Mesendoderm (in vitro differentiated cells): ENCODE results near the gene AKT1.

Experiments used
- DNase-seq: peaks from one replicate; pipeline ENCODE4 v3.0.0; 2013
- H2AK5ac ChIP-seq: 2 replicates; pipeline ENCODE4 v1.6.1; 2013; ENCODE audit warnings: low read length, inconsistent platforms
- H2BK120ac ChIP-seq: 2 replicates; pipeline ENCODE4 v1.6.1; 2013; ENCODE audit warnings: low read depth, mild to moderate bottlenecking, low read length, moderate library complexity, mixed read lengths
- H2BK15ac ChIP-seq: replicated peaks from 2 replicates; pipeline ENCODE4 v1.6.1; 2013; ENCODE audit warnings: low read depth, mild to moderate bottlenecking, moderate library complexity
- H2BK5ac ChIP-seq: 2 replicates; pipeline ENCODE4 v1.6.1; 2013; ENCODE audit warnings: low read length, inconsistent platforms
- H3K18ac ChIP-seq: 2 replicates; pipeline ENCODE4 v1.6.1; 2013; ENCODE audit warnings: mild to moderate bottlenecking, low read length, mixed read lengths
- H3K23ac ChIP-seq: one replicate; pipeline ENCODE4 v1.6.1; 2013; ENCODE audit warnings: low read length
- H3K27ac ChIP-seq: 2 replicates; pipeline ENCODE4 v1.5.1; 2013; ENCODE audit warnings: low read depth, mild to moderate bottlenecking, inconsistent platforms, low read length, moderate library complexity
- H3K27me3 ChIP-seq: 2 replicates; pipeline ENCODE4 v1.6.1; 2013; ENCODE audit warnings: low read length, control low read depth, mild to moderate bottlenecking, inconsistent platforms; ENCODE audit not compliant: insufficient read depth, poor library complexity
- H3K36me3 ChIP-seq: 2 replicates; pipeline ENCODE4 v1.6.1; 2013; ENCODE audit warnings: low read length, inconsistent platforms; ENCODE audit not compliant: control insufficient read depth, insufficient read depth
- H3K4ac ChIP-seq: one replicate; pipeline ENCODE4 v1.6.1; 2013; ENCODE audit warnings: low read depth, mild to moderate bottlenecking, low read length, moderate library complexity
- H3K4me1 ChIP-seq: 2 replicates; pipeline ENCODE4 v1.6.1; 2013; ENCODE audit warnings: low read depth, low read length, inconsistent platforms; ENCODE audit not compliant: control insufficient read depth
- H3K4me2 ChIP-seq: 2 replicates; pipeline ENCODE4 v1.6.1; 2013; ENCODE audit warnings: low read length
- H3K4me3 ChIP-seq: 2 replicates; pipeline ENCODE4 v1.5.1; 2013; ENCODE audit warnings: mild to moderate bottlenecking, low read length
- H3K56ac ChIP-seq: one replicate; pipeline ENCODE4 v1.6.1; 2013; ENCODE audit warnings: low read length
- H3K79me1 ChIP-seq: 2 replicates; pipeline ENCODE4 v1.6.1; 2013; ENCODE audit warnings: low read length, inconsistent platforms
- H3K79me2 ChIP-seq: 2 replicates; pipeline ENCODE4 v1.6.1; 2013; ENCODE audit warnings: mild to moderate bottlenecking, low read length; ENCODE audit not compliant: control insufficient read depth, insufficient read depth
- H3K9ac ChIP-seq: 2 replicates; pipeline ENCODE4 v1.6.1; 2013; ENCODE audit warnings: low read length, inconsistent platforms
- H4K5ac ChIP-seq: one replicate; pipeline ENCODE4 v1.6.1; 2013; ENCODE audit warnings: low read length
- H4K8ac ChIP-seq: one replicate; pipeline ENCODE4 v1.6.1; 2013; ENCODE audit warnings: low read depth, mild to moderate bottlenecking, control low read depth, low read length, moderate library complexity
- WGBS: extraction: QIAGEN DNeasy Blood & Tissue Kit; methylation state at CpG from one replicate; pipeline ENCODE4 v1.1.7; 2013; ENCODE audit warnings: low lambda C conversion rate, missing lambda C conversion rate; ENCODE audit not compliant: insufficient coverage; ENCODE audit errors: extremely low coverage; 5-methylcytosine and 5-hydroxymethylcytosine counted together

The AKT1 gene

DNA sequence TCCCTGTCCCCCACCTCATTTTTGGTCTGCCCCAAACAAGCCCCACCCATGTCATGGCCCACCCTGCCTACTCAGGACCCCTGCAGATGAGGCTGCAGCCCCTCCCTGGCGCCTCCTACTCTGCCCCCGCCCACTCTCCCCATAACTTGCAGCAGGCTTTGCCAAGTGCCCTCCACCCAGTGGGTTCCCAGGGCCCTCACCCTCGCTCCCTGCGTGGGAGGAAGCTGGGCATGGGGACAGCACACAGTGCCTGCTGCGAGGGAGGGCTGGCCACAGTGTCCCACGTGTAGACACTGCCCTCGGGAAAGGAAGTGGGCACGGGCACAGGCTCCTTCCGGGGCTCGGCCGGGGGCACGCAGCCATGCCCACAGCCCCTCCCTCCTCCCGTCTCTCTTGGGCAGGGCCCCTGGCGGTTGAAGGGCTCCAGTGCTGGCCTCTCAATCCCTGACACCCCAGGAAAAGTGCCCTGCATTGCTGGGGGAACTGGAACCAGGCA, 9.4 kb downstream of the AKT1 start:
- Histone ChIP-seq H3K4me1 (no peaks in the 10 kb centered on the region), H2AK5ac (no peak overlapping the region), H3K18ac (no peak overlapping the region), H3K4ac (no peak overlapping the region), H3K27me3 (no peaks in the 10 kb centered on the region), H3K4me2 (no peak overlapping the region), H4K8ac (no peak overlapping the region), H2BK5ac (no peak overlapping the region), H3K56ac (no peak overlapping the region), H2BK15ac (no peak overlapping the region), H3K79me1 (no peaks in the 10 kb centered on the region), H3K9ac (no peak overlapping the region), H2BK120ac (no peak overlapping the region), H3K79me2 (no peaks in the 10 kb centered on the region), H4K5ac (no peak overlapping the region), H3K27ac (no peak overlapping the region), H3K4me3 (no peak overlapping the region), H3K23ac (no peak overlapping the region), H3K36me3 (no peaks in the 10 kb centered on the region)
- no CpG with 5 or more reads among the region's 14 CpGs for WGBS
- DNase-seq = no peak

DNA sequence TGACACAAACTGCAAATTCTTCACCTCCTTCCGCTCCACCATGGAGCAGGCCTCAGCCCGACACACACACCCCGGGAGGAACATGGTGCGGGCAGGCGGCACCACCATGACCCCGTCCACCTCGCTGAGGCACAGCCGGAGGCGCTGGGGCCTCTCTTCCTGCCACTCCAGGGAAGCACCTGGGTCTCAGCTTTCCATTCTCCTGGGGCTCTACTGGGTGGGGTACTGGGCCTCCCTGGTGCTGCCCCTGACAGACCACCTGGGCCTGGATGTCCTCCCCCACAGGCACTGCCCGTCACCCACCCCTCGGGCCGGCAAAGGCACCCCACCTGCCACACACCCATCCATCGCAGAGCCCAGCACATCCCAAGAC, 9.9 kb downstream of the AKT1 start:
- Histone ChIP-seq H3K18ac (no peak overlapping the region), H2AK5ac (no peak overlapping the region), H3K9ac (no peak overlapping the region), H3K79me2 (no peaks in the 10 kb centered on the region), H3K4me1 (no peaks in the 10 kb centered on the region), H3K23ac (no peak overlapping the region), H3K27ac (no peak overlapping the region), H3K56ac (no peak overlapping the region), H2BK5ac (no peak overlapping the region), H3K79me1 (no peaks in the 10 kb centered on the region), H3K4ac (no peak overlapping the region), H2BK120ac (no peak overlapping the region), H2BK15ac (no peak overlapping the region), H3K27me3 (no peaks in the 10 kb centered on the region), H4K5ac (no peak overlapping the region), H4K8ac (no peak overlapping the region), H3K36me3 (no peaks in the 10 kb centered on the region), H3K4me3 (no peak overlapping the region), H3K4me2 (no peak overlapping the region)
- DNase-seq = no peak
- no CpG with 5 or more reads among the region's 13 CpGs for WGBS

DNA sequence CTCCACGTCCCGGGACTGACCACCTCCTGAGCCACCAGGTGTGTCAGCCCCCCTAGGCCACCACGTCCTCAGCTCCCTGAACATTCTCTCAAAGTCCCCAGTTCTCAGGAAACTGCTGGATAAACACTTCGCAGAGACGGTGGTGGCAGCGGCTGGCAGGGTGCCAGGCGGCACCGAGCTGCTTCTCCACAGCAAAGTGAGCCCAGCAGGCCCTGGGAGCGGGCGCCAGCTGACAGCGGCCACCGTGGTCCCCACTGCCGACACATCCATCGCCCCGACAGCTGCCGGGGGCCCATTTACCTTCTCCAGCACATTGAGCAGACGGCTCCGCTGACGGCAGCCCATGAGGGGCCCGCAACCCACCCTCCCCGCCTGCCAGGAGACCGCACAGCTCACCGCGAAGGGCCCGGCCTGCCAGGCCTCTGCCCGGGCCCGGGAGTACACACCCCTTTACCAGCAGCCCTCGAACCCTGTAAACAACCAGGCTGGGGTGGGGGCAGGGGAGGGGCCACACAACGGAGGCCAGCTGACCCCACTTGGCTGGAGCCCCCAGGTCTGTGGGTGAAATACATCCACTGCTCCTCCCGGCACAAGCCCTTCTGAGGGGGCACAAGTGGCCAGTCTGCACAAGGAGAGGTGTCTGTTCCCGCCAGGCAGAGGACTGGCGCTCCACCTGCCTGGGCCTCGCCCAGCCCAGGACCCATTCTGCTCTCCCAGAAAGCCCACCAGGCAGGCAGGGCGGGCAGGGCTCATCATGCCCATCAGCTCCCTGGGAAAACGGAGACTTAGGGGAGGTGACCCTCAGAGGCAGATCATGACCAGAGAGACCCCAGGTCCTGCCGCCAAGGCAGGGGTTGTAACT, 10.5 kb downstream of the AKT1 start:
- Histone ChIP-seq H2BK5ac (no peak overlapping the region), H3K79me1 (no peaks in the 10 kb centered on the region), H3K23ac (no peak overlapping the region), H3K27me3 (no peaks in the 10 kb centered on the region), H3K27ac (no peak overlapping the region), H4K8ac (no peak overlapping the region), H3K4me1 (no peaks in the 10 kb centered on the region), H4K5ac (no peak overlapping the region), H3K4ac (no peak overlapping the region), H3K56ac (no peak overlapping the region), H3K4me2 (no peak overlapping the region), H2BK120ac (no peak overlapping the region), H3K4me3 (no peak overlapping the region), H2AK5ac (no peak overlapping the region), H3K18ac (no peak overlapping the region), H2BK15ac (no peak overlapping the region), H3K36me3 (no peaks in the 10 kb centered on the region), H3K79me2 (no peaks in the 10 kb centered on the region), H3K9ac (no peak overlapping the region)
- no CpG with 5 or more reads among the region's 36 CpGs for WGBS
- DNase-seq = no peak

DNA sequence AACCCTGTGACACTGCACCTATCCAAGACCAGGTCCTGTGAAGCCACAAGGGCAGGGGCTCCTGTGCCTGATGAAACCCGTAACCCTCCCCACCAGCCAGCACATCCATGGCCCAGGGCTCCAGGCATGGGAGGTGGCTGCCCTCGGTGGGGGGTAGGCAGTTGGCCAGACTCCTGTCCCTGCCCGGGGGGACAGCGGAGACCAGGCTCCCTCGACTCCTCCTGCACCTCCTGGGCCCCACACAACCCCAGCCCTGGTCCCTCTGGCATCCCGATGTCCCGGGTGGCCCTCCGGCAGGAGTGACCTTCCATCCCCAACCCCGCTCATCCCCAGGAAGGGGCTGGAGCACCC, 11.4 kb downstream of the AKT1 start:
- H3K4me1 ChIP-seq = no peaks in the 10 kb centered on the region
- H2BK120ac ChIP-seq = no peak overlapping the region
- H3K4ac ChIP-seq = no peak overlapping the region
- no peak overlapping the region for H3K27ac ChIP-seq
- H3K18ac ChIP-seq = no peak overlapping the region
- no peak overlapping the region for H4K5ac ChIP-seq
- H3K56ac ChIP-seq = no peak overlapping the region
- H3K36me3 ChIP-seq = no peaks in the 10 kb centered on the region
- no peak overlapping the region for H2AK5ac ChIP-seq
- no peak overlapping the region for H3K4me2 ChIP-seq
- no peaks in the 10 kb centered on the region for H3K79me1 ChIP-seq
- no peak overlapping the region for H4K8ac ChIP-seq
- DNase-seq = no peak
- no peak overlapping the region for H2BK15ac ChIP-seq
- no peaks in the 10 kb centered on the region for H3K27me3 ChIP-seq
- no peak overlapping the region for H2BK5ac ChIP-seq
- H3K9ac ChIP-seq = no peak overlapping the region
- no peak overlapping the region for H3K23ac ChIP-seq
- no peak overlapping the region for H3K4me3 ChIP-seq
- WGBS = no CpG with 5 or more reads among the region's 9 CpGs
- no peaks in the 10 kb centered on the region for H3K79me2 ChIP-seq

DNA sequence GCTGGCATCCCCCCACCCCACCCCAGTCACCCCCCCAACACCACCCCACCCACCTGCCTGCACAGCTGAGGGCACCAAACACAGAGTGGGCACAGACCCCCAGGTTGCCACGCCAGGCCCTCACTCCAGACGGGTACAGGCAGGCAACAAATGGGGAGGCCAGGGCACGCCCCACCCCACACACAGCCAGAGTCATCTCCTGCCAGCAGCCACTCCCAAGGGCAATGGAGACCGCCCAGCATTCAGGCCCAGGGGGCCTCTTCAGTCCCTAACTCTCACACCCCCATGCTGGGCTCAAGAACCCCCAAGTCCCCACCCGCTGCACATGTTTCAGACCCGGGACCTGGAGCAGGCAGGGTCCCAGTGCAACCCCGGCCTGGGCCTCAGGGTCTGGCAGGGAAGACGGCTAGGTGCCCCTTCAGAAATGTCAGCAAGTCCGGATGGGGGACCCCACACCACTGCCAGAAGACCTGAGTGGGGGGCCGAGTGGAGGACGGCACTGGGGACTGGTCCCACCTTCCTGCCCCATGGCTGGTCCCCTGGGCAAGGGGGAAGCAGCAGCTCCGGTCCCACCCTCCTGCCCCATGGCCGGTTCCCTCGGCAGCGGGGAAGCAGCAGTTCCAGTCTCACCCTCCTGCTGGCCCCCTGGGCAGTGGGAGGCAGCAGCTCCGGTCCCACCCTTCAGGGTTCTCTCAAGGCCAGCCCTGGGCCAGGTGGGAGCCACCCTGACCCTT, 11.9 kb downstream of the AKT1 start:
- Histone ChIP-seq H4K5ac (no peak overlapping the region), H2BK15ac (no peak overlapping the region), H3K79me2 (no peaks in the 10 kb centered on the region), H3K79me1 (no peaks in the 10 kb centered on the region), H3K18ac (no peak overlapping the region), H3K27me3 (no peaks in the 10 kb centered on the region), H2BK120ac (no peak overlapping the region), H3K9ac (no peak overlapping the region), H2AK5ac (no peak overlapping the region), H2BK5ac (no peak overlapping the region), H3K56ac (no peak overlapping the region), H3K36me3 (no peaks in the 10 kb centered on the region), H3K4ac (no peak overlapping the region), H4K8ac (no peak overlapping the region), H3K4me3 (no peak overlapping the region), H3K23ac (no peak overlapping the region), H3K4me1 (no peaks in the 10 kb centered on the region), H3K4me2 (no peak overlapping the region), H3K27ac (no peak overlapping the region)
- whole genome bisulfite sequencing = no CpG with 5 or more reads among the region's 16 CpGs
- DNase-seq = no peak
